Fibroblast of pulmonary artery (primary cell): Measurements from ENCODE around the gene RTCA.
"Not testable (repeated sequence)": the region's sequence is repeated elsewhere in the genome, so short reads cannot be mapped to it uniquely, and the experiment has no call there.

Experiments
- DNase-seq: peaks from one replicate; pipeline ENCODE4 v3.0.0-alpha.2; 2010; ENCODE audit warnings: low read depth
- H3K4me3 ChIP-seq: replicated peaks from 2 replicates; pipeline ENCODE4 v1.5.1; 2011; ENCODE audit warnings: low read depth, mild to moderate bottlenecking, control low read depth, low read length, moderate library complexity
- TF ChIP-seq, protein P1 (sequence below): IDR thresholded peaks from 2 replicates; pipeline ENCODE4 v1.5.1; 2011; ENCODE audit warnings: mild to moderate bottlenecking, control low read depth, low read length, inconsistent platforms; ENCODE audit errors: missing control alignments

RTCA gene

DNA sequence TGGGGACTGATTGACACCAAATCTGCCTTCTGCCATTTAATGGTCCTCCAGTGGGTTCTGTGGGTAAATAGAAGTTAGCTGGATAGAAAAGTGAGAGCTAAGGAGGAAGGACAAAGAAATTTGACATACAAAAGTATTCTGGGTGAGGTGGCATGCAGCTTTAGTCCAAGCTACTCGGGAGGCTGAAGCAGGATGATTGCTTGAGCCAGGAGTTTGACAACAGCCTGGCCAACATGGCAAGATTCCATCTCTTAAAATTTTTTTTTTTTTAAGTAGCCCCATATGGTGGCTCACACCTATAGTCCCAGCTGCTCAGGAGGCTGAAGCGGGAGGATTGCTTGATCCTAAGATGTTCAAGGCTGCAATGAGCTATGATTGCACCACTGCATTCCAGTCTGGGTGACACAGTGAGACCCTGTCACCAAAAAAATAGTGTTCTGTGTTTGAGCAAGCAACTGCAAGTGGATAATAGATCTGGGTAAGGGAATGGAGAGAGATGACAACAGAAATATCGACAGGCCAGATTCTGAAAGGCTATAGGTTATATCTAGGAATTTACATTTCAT, 13.4 kb downstream of the RTCA start:
- no peak for DNase-seq

DNA sequence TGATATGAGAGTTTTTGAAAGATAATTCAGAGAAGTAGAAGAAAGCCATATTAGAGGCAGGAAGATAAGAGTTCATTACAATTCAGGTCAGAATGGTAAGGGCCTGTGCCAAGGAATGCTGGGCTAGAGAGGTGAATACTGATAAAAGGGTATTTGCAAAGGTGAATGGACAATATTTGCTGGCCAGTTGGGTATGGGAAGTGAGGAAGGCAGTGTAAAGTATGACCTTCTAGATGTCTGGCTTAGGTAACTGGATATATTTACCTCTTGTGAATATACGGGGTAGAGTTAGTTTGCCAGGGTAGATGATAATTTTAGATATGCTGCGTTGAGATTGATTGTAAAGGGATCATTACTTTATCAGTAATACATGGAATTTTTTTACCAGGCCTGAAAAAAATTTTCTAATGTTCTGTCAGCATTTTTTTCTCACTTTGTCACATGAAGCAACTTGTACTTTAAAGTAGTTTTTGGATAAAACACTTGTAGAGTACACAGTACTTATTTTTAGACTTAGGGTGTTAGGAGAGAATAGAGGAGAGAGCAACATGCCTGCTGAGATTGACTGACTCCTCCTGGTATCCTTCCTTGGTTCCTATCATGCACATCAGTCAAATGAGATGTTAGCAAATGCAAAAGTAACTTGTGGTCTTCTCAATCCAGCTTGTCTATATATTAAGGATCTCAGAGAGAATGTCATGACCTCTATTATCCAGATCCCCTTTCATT, 14.1 kb downstream of the RTCA start:
- H3K4me3 ChIP-seq, result no peak overlapping the region
- TF ChIP-seq, protein P1, sequence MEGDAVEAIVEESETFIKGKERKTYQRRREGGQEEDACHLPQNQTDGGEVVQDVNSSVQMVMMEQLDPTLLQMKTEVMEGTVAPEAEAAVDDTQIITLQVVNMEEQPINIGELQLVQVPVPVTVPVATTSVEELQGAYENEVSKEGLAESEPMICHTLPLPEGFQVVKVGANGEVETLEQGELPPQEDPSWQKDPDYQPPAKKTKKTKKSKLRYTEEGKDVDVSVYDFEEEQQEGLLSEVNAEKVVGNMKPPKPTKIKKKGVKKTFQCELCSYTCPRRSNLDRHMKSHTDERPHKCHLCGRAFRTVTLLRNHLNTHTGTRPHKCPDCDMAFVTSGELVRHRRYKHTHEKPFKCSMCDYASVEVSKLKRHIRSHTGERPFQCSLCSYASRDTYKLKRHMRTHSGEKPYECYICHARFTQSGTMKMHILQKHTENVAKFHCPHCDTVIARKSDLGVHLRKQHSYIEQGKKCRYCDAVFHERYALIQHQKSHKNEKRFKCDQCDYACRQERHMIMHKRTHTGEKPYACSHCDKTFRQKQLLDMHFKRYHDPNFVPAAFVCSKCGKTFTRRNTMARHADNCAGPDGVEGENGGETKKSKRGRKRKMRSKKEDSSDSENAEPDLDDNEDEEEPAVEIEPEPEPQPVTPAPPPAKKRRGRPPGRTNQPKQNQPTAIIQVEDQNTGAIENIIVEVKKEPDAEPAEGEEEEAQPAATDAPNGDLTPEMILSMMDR, result no peak
- no peak for DNase-seq

More for the DNA sequence above, 13.4 kb downstream of the RTCA start:
- TF ChIP-seq, protein P1, result no peak
- no peak overlapping the region for H3K4me3 ChIP-seq

DNA sequence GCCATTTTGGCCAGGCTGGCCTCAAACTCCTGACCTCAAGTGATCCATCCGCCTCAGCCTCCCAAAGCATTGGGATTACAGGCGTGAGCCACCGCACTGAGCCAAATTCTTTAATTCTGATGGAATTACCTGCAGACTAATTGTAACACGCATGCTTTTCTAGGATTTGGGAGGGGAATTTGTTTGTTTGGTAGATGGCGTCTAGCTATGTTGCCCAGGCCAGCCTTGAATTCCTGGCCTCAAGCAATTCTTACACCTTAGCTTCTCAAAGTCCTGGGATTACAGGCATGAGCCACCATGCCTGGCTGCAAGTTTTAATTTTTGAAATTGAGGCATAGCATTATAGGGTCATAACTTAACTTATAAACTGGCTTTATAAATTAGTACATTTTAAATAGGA, 18.6 kb downstream of the RTCA start:
- TF ChIP-seq, protein P1, result no peak
- H3K4me3 ChIP-seq, result no peak overlapping the region
- DNase-seq, result no peak

DNA sequence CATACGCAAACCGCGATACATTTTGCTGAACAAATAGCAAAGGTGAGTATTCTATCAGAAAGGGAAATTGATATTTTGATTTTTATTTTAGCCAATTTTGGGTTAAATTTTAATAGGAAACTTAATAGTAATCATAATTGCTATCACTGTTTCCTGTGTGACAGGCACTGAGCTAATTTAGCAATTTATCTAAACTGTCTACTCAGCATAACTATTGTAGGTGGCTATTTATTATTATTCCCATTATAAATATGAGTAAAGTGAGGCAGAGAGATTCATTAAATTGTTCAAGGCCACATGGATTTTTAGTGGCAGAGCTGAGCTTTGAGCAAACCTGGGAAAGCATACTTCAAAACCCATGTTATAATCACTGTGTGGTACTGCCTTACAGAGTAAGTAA, 21.1 kb downstream of the RTCA start:
- DNase-seq, result no peak

DNA sequence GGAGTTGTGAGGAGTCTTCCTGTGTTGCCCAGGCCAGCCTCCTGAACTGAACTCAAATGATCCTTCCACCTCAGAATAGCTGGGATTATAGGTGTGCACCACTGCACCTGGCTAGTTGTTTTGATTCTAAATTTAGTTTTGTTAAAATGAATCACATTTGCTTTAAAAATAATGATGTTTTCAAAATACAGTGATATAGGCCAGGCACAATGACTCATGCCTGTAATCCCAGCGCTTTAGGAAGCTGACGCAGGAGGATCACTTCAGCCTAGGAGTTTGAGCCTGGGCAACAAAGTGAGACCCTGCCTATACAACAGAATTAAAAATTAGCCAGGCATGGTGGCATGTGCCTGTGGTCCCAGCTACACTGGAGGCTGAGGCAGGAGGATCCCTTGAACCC, 24.3 kb downstream of the RTCA start:
- peak; percentile 27 for DNase-seq
- TF ChIP-seq, protein P1, result no peak
- no peak overlapping the region for H3K4me3 ChIP-seq

More for the DNA sequence above, 21.1 kb downstream of the RTCA start:
- TF ChIP-seq, protein P1, result no peak
- no peak overlapping the region for H3K4me3 ChIP-seq

DNA sequence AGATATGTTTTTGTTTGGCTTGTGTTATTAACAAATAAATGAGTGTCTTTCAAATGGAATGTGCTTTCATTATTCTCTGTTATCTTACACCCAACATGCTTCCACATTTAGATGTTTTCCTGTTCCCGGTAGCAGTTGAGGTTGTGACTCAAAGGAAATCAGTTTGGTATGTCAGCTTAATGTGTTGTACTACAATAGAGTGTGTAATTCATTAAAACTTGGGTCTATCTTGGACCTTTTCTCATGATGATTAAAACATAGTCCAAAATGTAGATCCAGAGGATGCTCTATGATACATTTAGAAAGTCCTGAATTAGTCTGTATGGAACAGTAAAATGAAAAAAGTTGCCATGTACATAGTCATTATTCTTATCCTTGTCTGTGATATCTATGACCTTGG, 26.7 kb downstream of the RTCA start:
- no peak overlapping the region for H3K4me3 ChIP-seq
- DNase-seq, result peak; percentile 74
- TF ChIP-seq, protein P1, result no peak

DNA sequence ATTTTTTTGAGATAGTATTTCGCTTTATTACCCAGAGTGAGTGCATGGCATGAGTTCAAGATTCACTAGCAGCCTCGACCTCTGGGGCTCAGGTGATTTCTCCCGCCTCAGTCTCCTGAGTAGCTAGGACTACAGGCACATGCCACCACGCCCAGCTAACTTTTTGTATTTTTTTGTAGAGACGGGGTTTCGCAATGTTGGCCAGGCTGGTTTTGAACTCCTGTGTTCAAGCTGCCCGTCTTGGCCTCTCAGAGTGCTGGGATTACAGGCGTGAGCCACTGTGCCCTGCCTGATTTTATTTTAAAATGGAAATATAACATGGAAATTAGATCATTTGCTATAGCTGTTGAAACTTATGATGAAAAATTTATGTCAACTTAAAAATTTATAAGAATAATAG, 30.1 kb downstream of the RTCA start:
- TF ChIP-seq, protein P1, result no peak
- H3K4me3 ChIP-seq, result no peak overlapping the region
- DNase-seq, result no peak

DNA sequence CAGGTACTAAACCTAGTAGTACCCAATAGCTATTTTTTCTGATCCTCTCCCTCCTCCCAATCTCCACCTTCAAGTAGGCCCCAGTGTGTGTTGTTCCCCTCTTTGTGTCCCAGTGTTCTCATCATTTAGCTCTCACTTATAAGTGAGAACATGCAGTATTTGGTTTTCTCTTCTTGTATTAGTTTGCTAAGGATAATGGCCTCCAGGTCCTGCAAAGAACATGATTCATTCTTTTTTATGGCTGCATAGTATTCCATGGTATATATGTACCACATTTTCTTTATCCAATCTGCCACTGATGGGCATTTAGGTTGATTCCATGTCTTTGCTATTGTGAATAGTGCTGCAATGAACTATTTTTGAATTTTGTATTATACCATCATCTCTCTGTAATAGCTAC, 31.0 kb downstream of the RTCA start:
- not testable (repeated sequence) for H3K4me3 ChIP-seq, DNase-seq
